Neural progenitor cell (in vitro differentiated cells): Measurements from ENCODE around the gene CACNA1D.

Experiments
- CTCF ChIP-seq: fragments of 200-600 bp; sonication (generic); IDR thresholded peaks from 2 replicates; pipeline ENCODE4 v1.5.1; 2017; ENCODE audit warnings: antibody characterized with exemption, mild to moderate bottlenecking
- EZH2phosphoT487 ChIP-seq: fragments of 200-600 bp; sonication (generic); IDR thresholded peaks from 2 replicates; pipeline ENCODE4 v1.6.1; 2017; ENCODE audit warnings: antibody characterized with exemption

- TF ChIP-seq CTCF (no peak), EZH2phosphoT487 (no peak)
These were observed 112.4 kb downstream of the CACNA1D start for GRCh38 chr3:53606793-53607192.
